ENCODE measurements around the gene CEACAM7.
A peak's percentile ranks its signal among the peaks of the same experiment; 100 is the strongest.

Gene CEACAM7

GRCh38 chr19:41687419-41687818 lies 651 bp downstream of the CEACAM7 start:
- Histone ChIP-seq H3K79me2 (ENCODE audit: control insufficient read depth, insufficient read depth, low read length, poor library complexity) (no peaks in the 10 kb centered on the region), H2BK5ac (ENCODE audit: low read depth, low read length, poor library complexity) (no peak overlapping the region), H3K4me3 (ENCODE audit: low read depth, low read length) (no peak overlapping the region), H4K12ac (ENCODE audit: low read depth, low read length) (no peak overlapping the region), H2AK5ac (ENCODE audit: low read length) (no peak overlapping the region), H2BK120ac (ENCODE audit: insufficient read depth, low read length, poor library complexity) (no peak overlapping the region), H3K27me3 (ENCODE audit: insufficient read depth, low read length) (no peaks in the 10 kb centered on the region), H3K14ac (ENCODE audit: low read length) (no peak overlapping the region), H3K27ac (ENCODE audit: low read depth, low read length) (no peak overlapping the region), H3K9me3 (ENCODE audit: insufficient read depth, low read depth, low read length) (peaks cover 66% of the 10 kb centered on the region), H4K91ac (ENCODE audit: low read depth, low read length) (no peak overlapping the region), H3K4me1 (ENCODE audit: control insufficient read depth in 1 of 2, insufficient read depth in 2 of 2, low read length in 2 of 2) (no peaks in the 10 kb centered on the region), H3K18ac (ENCODE audit: low read length) (no peak overlapping the region), H3K4ac (ENCODE audit: low read depth, low read length) (no peak overlapping the region), H2AFZ (ENCODE audit: insufficient read depth, low read length, poor library complexity) (no peak overlapping the region), H4K8ac (ENCODE audit: low read depth, low read length) (no peak overlapping the region), H2BK12ac (ENCODE audit: low read length) (no peak overlapping the region), H3K23ac (ENCODE audit: low read length) (no peak overlapping the region), H3K4me2 (ENCODE audit: low read length) (no peak overlapping the region), H3K79me1 (ENCODE audit: low read length) (no peaks in the 10 kb centered on the region), H3K9ac (ENCODE audit: low read length) (no peak overlapping the region), H3K36me3 (ENCODE audit: control insufficient read depth in 1 of 2, insufficient read depth in 2 of 2, low read length in 2 of 2) (no peaks in the 10 kb centered on the region)
- WGBS (ENCODE audit: extremely low coverage, insufficient coverage, insufficient read length): no CpG with 5 or more reads among the region's 3 CpGs
- no peak for DNase-seq

- no peak overlapping the region for H3K4me2 ChIP-seq (ENCODE audit: low read length)
- DNase-seq: no peak
- H4K91ac ChIP-seq (ENCODE audit: low read depth, low read length): no peak overlapping the region
- no peak overlapping the region for H2AK5ac ChIP-seq (ENCODE audit: low read length)
- WGBS (ENCODE audit: extremely low coverage, insufficient coverage, insufficient read length): no CpG with 5 or more reads among the region's 6 CpGs
- H3K4me1 ChIP-seq (ENCODE audit: control insufficient read depth in 1 of 2, insufficient read depth in 2 of 2, low read length in 2 of 2): no peaks in the 10 kb centered on the region
- H3K23ac ChIP-seq (ENCODE audit: low read length): no peak overlapping the region
- H3K27me3 ChIP-seq (ENCODE audit: insufficient read depth, low read length): no peaks in the 10 kb centered on the region
- no peak overlapping the region for H3K4ac ChIP-seq (ENCODE audit: low read depth, low read length)
- H3K79me1 ChIP-seq (ENCODE audit: low read length): no peaks in the 10 kb centered on the region
- no peak overlapping the region for H2BK12ac ChIP-seq (ENCODE audit: low read length)
- no peak overlapping the region for H3K9ac ChIP-seq (ENCODE audit: low read length)
- no peak overlapping the region for H4K8ac ChIP-seq (ENCODE audit: low read depth, low read length)
- no peaks in the 10 kb centered on the region for H3K79me2 ChIP-seq (ENCODE audit: control insufficient read depth, insufficient read depth, low read length, poor library complexity)
- no peak overlapping the region for H2BK5ac ChIP-seq (ENCODE audit: low read depth, low read length, poor library complexity)
- peaks cover 38% of the 10 kb centered on the region for H3K9me3 ChIP-seq (ENCODE audit: insufficient read depth, low read depth, low read length)
- H4K12ac ChIP-seq (ENCODE audit: low read depth, low read length): no peak overlapping the region
- H2BK120ac ChIP-seq (ENCODE audit: insufficient read depth, low read length, poor library complexity): no peak overlapping the region
- H3K4me3 ChIP-seq (ENCODE audit: low read depth, low read length): no peak overlapping the region
- H3K27ac ChIP-seq (ENCODE audit: low read depth, low read length): no peak overlapping the region
- H2AFZ ChIP-seq (ENCODE audit: insufficient read depth, low read length, poor library complexity): no peak overlapping the region
- no peak overlapping the region for H3K14ac ChIP-seq (ENCODE audit: low read length)
- no peaks in the 10 kb centered on the region for H3K36me3 ChIP-seq (ENCODE audit: control insufficient read depth in 1 of 2, insufficient read depth in 2 of 2, low read length in 2 of 2)
- H3K18ac ChIP-seq (ENCODE audit: low read length): no peak overlapping the region
These were observed 5.6 kb downstream of the CEACAM7 start for GRCh38 chr19:41682437-41682836.

GRCh38 chr19:41671486-41671885 lies 16.6 kb downstream of the CEACAM7 start:
- H3K27me3 ChIP-seq (ENCODE audit: insufficient read depth, low read length): peaks cover 2% of the 10 kb centered on the region
- peaks cover 13% of the 10 kb centered on the region for H3K9me3 ChIP-seq (ENCODE audit: insufficient read depth, low read depth, low read length)
- H2BK120ac ChIP-seq (ENCODE audit: insufficient read depth, low read length, poor library complexity): no peak overlapping the region
- H4K8ac ChIP-seq (ENCODE audit: low read depth, low read length): no peak overlapping the region
- H4K91ac ChIP-seq (ENCODE audit: low read depth, low read length): no peak overlapping the region
- H4K12ac ChIP-seq (ENCODE audit: low read depth, low read length): no peak overlapping the region
- H3K4me2 ChIP-seq (ENCODE audit: low read length): no peak overlapping the region
- no peak overlapping the region for H3K4ac ChIP-seq (ENCODE audit: low read depth, low read length)
- no peak overlapping the region for H3K14ac ChIP-seq (ENCODE audit: low read length)
- WGBS (ENCODE audit: extremely low coverage, insufficient coverage, insufficient read length): no CpG with 5 or more reads among the region's 5 CpGs
- no peaks in the 10 kb centered on the region for H3K36me3 ChIP-seq (ENCODE audit: control insufficient read depth in 1 of 2, insufficient read depth in 2 of 2, low read length in 2 of 2)
- H2BK5ac ChIP-seq (ENCODE audit: low read depth, low read length, poor library complexity): no peak overlapping the region
- no peak overlapping the region for H2BK12ac ChIP-seq (ENCODE audit: low read length)
- H3K4me3 ChIP-seq (ENCODE audit: low read depth, low read length): peak overlapping the region; percentile 54
- H3K18ac ChIP-seq (ENCODE audit: low read length): no peak overlapping the region
- H2AK5ac ChIP-seq (ENCODE audit: low read length): no peak overlapping the region
- H3K23ac ChIP-seq (ENCODE audit: low read length): no peak overlapping the region
- no peaks in the 10 kb centered on the region for H3K4me1 ChIP-seq (ENCODE audit: control insufficient read depth in 1 of 2, insufficient read depth in 2 of 2, low read length in 2 of 2)
- peak in 1 of 2 donors; percentile 31 for DNase-seq
- no peaks in the 10 kb centered on the region for H3K79me1 ChIP-seq (ENCODE audit: low read length)
- H3K79me2 ChIP-seq (ENCODE audit: control insufficient read depth, insufficient read depth, low read length, poor library complexity): no peaks in the 10 kb centered on the region
- H3K27ac ChIP-seq (ENCODE audit: low read depth, low read length): no peak overlapping the region
- no peak overlapping the region for H3K9ac ChIP-seq (ENCODE audit: low read length)
- no peak overlapping the region for H2AFZ ChIP-seq (ENCODE audit: insufficient read depth, low read length, poor library complexity)

GRCh38 chr19:41670755-41671154 lies 17.3 kb downstream of the CEACAM7 start:
- Histone ChIP-seq H2BK120ac (ENCODE audit: insufficient read depth, low read length, poor library complexity) (no peak overlapping the region), H3K79me2 (ENCODE audit: control insufficient read depth, insufficient read depth, low read length, poor library complexity) (no peaks in the 10 kb centered on the region), H3K27ac (ENCODE audit: low read depth, low read length) (no peak overlapping the region), H3K79me1 (ENCODE audit: low read length) (no peaks in the 10 kb centered on the region), H2AFZ (ENCODE audit: insufficient read depth, low read length, poor library complexity) (no peak overlapping the region), H4K91ac (ENCODE audit: low read depth, low read length) (no peak overlapping the region), H3K27me3 (ENCODE audit: insufficient read depth, low read length) (peaks cover 2% of the 10 kb centered on the region), H3K4me2 (ENCODE audit: low read length) (no peak overlapping the region), H4K8ac (ENCODE audit: low read depth, low read length) (no peak overlapping the region), H3K18ac (ENCODE audit: low read length) (no peak overlapping the region), H3K4me3 (ENCODE audit: low read depth, low read length) (no peak overlapping the region), H2BK12ac (ENCODE audit: low read length) (no peak overlapping the region), H2BK5ac (ENCODE audit: low read depth, low read length, poor library complexity) (no peak overlapping the region), H3K36me3 (ENCODE audit: control insufficient read depth in 1 of 2, insufficient read depth in 2 of 2, low read length in 2 of 2) (no peaks in the 10 kb centered on the region), H3K4me1 (ENCODE audit: control insufficient read depth in 1 of 2, insufficient read depth in 2 of 2, low read length in 2 of 2) (no peaks in the 10 kb centered on the region), H3K23ac (ENCODE audit: low read length) (no peak overlapping the region), H4K12ac (ENCODE audit: low read depth, low read length) (no peak overlapping the region), H3K4ac (ENCODE audit: low read depth, low read length) (no peak overlapping the region), H3K9me3 (ENCODE audit: insufficient read depth, low read depth, low read length) (peaks cover 16% of the 10 kb centered on the region), H2AK5ac (ENCODE audit: low read length) (no peak overlapping the region), H3K14ac (ENCODE audit: low read length) (no peak overlapping the region), H3K9ac (ENCODE audit: low read length) (no peak overlapping the region)
- DNase-seq: no peak
